WI38 (cell line): ENCODE data around the gene UBXN7.

ENCODE experiments used
- H3K4me3 ChIP-seq: 2 replicates; pipeline ENCODE4 v1.5.1; 2011; ENCODE audit warnings: low read depth, mild to moderate bottlenecking, control low read depth, low read length
- CTCF ChIP-seq: IDR thresholded peaks from 2 replicates; pipeline ENCODE4 v1.5.1; 2012; ENCODE audit warnings: low read depth, mild to moderate bottlenecking, control low read depth, low read length

Gene UBXN7

GRCh38 chr3:196298521-196298920 is 133.7 kb downstream of the UBXN7 start:
- TF ChIP-seq CTCF, result no peak
- no peak overlapping the region for H3K4me3 ChIP-seq
